HG03469 (cell line): ENCODE data around the gene SECISBP2.

ENCODE experiments used
- ATAC-seq: cut with Tn5 transposase; IDR thresholded peaks from one replicate; pipeline ENCODE4 v1.9.1; 2021; ENCODE audit warnings: mild to moderate bottlenecking, moderate library complexity, moderate number of reproducible peaks; ENCODE audit not compliant: unreplicated experiment

SECISBP2 gene

DNA sequence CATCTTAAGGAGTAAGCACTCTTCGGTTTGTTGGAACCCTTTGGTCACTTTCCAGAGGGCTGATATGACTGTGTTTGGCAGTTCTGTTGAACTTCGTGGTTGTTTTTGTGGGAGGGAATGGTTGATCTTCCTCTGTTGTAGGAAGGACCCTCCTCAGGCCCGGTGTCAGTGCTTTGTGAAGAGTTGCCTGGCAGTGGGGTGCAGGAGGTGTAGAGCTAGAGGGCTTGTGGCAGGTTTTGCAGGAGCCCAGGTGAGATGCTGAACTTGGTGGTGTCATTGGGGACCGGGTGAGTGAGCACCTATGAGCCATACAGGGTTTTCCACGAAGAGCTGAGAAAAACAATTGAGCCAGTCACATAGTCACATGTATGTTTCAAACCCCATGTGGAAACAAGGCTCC, 27.2 kb downstream of the SECISBP2 start:
- no peak for ATAC-seq

- ATAC-seq, result no peak
Measured at GRCh38 chr9:89346696-89347095, 28.4 kb downstream of the SECISBP2 start.

- ATAC-seq, result no peak
Measured at GRCh38 chr9:89347651-89348050, 29.4 kb downstream of the SECISBP2 start.

DNA sequence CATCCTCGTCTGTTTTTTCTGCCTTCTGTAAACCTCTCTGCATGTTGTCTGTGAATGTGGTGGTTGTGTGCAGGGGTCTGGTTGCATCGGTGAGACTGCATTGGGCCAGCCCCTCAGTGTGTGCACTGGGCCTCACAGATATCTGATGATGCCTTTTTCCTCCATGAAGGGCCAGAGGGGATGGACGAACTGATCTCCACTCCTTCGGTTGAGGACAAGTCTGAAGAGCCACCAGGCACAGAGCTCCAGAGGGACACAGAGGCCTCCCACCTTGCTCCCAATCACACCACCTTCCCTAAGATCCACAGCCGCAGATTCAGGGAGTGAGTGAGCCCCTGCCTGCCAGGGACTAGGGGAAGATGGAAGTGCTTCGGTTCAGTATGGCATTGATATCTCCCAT, 31.3 kb downstream of the SECISBP2 start:
- no peak for ATAC-seq

DNA sequence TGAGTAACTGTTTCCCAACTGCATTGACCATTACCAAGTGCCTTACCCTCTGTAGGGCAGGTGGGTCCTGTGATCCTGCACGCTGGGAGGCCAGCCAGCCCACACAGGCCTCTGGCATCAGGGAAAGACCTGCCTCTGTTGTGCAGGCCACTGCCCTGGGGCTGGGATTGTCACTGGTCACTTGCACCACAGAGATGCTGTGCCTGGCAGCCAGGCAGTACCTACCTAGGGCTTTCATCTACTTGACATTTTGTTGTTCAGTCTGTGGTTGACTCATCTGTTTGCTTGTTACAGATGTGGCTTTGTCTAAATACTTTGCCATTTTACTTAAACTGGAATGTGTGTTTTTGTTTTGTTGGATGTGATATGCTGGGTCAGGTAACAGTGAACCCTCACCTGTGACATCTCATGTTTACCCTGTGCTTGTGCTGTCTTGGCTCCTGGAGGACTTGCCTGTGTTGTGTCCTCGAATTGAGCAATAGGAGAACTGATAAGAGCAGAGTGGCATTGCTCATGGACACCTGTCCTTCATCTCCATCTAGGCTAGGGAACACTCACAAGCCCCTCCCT, 32.8 kb downstream of the SECISBP2 start:
- no peak for ATAC-seq

DNA sequence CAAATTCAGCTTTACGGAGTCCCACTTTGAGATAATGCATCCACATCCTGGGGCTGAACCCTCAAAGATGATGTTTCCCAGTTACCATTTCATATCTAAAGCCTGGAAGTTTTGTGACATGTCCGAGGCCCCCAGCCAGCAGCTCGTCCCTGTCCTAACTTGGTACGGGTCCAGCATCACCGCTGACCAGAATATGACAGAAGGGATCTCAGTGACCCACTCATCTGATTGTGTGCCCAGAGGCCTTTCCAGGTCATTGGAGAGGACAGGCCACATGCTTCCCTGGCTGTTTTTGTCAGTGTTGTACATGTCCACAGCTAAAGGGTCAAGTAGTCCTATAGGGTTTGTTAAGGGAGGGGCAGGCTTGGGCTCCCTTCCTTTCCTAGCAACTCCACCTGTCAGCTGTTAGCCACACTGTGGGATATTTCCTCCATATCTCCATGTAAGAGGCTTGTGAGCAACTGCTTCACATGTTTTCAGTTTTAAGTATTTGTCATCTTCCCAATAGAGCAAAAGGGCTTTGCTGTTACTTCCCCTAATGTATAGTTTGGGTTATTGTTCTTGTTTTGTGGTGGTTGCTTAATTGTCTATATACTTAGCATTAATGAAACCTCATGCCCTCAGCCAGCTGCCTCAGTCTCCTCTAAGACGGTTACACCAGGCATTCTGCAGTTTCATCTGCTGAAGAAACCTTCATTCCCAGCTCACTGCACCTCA, 33.4 kb downstream of the SECISBP2 start:
- no peak for ATAC-seq

DNA sequence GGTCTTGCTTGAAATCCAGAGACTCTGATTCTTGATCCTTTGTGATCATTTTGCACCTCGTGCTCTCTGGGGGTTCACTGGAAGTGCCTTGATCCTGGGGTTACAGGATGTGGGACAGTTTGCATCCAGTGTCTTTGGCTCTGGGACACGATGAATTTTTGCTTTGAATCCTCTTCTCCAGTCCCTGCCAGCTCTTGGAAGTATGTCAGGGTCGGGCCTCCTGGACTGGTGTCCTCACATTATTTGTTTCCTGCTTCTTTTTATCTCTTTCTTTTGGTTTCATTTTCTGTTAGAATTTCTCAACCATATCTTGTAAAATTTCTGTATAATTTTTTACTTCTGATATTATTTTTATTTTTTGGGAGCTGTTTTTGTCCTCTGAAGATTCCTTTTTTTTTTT, 34.2 kb downstream of the SECISBP2 start:
- no peak for ATAC-seq

GRCh38 chr9:89352874-89353649, 34.8 kb downstream of the SECISBP2 start:
- ATAC-seq, result no peak

DNA sequence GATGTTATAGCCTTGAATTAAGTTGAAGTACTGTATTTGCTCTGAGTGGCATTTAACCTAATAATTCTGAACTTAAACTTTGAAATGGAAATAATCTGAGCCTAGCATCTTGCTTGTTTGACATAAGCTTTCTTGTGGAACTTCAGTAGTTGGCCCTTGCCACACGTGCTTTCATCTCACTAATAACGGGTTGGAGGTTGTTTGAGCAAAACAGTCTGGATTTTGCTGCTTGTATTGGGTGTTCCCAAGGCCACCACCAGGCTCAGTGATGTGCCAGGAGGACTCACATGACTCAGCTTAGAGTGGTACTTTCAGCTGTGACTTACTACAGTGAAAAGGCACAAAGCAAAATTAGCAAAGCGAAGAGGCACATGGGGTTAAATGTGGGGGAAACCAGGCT, 35.7 kb downstream of the SECISBP2 start:
- ATAC-seq, result no peak

DNA sequence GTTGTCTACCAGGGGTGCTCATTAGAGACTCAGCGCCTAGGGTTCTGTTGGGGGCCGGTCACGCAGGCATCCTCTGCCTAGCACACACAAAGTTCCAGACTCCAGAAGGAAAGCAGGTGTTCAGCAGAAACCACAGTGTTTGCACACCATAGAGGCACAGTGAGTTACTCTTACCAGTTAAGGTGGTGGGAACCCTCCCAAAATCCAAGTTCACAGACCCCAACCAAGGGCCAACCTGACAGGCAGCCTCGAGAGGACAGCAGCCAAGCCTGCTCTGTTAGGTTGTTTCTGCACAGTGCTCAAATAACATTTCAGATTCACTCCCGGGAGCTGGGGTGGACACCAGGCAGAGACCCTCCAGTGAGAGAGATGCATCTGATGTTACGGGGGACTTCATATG, 36.2 kb downstream of the SECISBP2 start:
- no peak for ATAC-seq

- no peak for ATAC-seq
Measured at GRCh38 chr9:89356782-89357181, 38.5 kb downstream of the SECISBP2 start.

DNA sequence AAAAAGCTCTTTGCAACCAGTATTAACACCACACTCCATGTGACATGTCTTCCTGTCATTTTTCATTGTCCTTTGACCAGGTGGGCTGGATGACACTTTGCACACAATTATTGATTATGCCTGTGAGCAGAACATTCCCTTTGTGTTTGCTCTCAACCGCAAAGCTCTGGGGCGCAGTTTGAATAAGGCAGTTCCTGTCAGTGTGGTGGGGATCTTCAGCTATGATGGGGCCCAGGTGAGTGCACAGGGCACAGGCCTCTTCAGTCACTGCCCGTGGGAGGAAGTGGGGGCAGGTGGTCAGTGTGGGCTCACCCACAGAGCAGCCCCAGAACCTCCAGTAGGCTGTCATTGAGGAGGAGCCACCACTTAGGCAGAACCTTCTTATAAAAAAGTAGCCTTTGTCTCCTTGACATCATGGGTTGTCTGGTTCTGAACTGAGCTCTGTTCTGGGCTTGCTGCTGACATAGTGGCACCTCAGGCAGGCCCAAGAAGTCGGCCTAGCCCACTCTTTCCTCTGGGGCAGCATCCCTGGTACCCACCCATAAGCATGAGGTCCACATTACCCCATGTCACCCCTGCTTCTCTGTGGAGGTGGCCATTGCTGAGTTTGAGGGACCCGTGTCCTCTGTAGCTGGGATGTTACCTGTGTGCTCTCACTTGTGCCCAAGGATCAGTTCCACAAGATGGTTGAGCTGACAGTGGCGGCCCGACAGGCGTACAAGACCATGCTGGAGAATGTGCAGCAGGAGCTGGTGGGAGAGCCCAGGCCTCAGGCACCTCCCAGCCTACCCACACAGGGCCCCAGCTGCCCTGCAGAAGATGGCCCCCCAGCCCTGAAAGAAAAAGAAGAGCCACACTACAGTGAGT, 39.3 kb downstream of the SECISBP2 start:
- no peak for ATAC-seq

DNA sequence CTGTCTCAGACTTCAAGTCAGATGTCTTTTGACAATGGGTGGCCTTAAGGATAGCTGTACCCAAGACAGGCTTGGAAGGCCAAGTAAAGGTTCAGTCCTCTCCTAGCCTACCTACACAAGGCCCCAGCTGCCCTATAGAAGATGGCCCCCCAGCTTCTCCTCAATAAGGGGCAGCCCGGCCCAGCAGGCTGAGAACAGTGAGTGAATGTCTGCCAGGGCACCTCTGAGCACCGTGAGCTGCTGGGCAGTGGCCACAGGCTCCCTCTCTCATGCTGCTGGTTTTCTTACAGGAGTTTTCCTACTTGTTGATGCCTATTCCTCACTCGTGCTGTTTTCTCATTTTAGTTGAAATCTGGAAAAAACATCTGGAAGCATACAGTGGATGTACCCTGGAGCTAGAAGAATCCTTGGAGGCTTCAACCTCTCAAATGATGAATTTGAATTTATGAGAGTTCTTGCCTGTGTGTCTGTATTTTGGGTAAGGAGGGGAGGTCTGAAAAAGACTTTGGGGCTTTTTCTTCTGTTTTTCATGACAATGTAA, 40.1 kb downstream of the SECISBP2 start:
- no peak for ATAC-seq

DNA sequence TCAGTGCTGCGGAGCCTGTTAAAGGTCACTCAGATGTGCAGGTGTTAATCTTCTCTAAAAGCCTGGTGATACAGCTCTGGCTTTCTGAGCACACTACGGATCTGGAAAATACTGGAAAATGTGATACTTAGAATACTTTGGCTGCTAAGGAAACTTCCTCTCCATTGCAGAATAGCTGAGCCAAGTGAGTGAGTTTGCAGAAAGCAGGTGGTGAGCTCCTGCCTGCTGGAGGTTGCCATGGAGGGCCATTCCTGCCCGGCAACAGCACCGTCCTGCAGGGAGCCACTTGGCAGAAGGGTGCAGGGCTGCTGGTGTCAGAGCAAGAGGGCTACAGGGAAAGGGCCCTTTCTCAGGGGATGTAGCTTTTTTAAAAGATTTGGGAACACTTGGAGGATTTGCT, 40.7 kb downstream of the SECISBP2 start:
- ATAC-seq, result no peak

GRCh38 chr9:89359751-89360261, 41.5 kb downstream of the SECISBP2 start:
- no peak for ATAC-seq

DNA sequence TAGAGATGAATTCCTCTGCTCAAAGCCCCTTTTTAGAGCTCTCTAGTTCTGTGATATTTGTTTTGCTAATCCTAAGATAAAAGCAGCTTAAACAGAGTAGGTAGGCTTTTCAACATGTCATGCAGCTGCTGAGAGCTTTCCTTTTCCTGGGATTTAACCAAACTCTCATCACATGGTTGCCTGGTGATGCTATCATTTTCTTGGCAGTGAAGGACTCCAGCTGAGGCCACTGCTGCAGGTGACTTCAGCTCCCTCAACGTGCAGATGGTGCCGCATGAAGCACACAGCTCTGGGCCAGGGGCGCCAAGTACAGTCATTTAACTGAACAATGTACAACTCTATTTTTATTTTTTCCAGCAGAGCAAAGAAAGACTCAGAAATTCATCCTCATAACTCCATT, 42.2 kb downstream of the SECISBP2 start:
- no peak for ATAC-seq

GRCh38 chr9:89361031-89361430, 42.7 kb downstream of the SECISBP2 start:
- no peak for ATAC-seq

DNA sequence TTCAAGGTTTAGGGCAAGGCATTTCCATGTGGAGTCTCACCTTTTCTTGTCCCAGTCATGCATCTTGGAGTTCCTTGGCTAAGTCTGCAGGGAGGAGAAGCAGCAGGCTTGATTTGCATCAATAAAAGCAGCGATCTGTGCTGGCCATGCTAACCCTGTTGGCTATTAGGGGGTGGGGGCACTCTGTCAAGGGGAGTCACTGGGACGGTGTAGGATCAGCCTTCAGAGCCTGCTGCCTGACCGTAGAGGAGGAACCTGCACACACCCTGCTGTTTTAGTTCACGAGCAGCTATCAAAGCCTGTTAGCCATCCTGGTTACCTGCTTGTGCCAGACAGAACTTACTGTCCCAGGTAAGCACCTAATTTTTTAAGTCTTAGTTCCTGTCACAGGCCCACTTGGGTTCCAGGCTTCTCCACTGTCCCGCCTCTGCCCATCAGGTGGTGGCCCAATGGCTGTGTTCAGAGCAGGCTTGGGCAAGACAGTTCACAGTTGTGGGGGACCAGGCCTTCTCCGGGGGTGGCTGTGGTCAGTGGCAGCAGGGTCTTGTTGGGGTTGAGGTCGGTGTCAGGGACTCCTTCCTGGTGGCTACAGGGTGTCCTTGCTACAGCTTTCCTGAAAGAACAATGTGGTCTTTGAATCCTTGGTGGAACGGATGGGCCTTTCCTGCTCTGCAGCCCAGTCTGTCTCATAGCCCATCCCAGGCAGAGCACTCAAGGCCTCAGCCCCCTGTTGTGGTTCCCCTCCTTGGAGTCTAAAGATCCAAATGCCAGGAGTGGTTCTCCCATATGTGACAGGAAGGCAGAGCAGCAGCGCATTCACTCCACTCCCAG, 43.7 kb downstream of the SECISBP2 start:
- ATAC-seq, result no peak

DNA sequence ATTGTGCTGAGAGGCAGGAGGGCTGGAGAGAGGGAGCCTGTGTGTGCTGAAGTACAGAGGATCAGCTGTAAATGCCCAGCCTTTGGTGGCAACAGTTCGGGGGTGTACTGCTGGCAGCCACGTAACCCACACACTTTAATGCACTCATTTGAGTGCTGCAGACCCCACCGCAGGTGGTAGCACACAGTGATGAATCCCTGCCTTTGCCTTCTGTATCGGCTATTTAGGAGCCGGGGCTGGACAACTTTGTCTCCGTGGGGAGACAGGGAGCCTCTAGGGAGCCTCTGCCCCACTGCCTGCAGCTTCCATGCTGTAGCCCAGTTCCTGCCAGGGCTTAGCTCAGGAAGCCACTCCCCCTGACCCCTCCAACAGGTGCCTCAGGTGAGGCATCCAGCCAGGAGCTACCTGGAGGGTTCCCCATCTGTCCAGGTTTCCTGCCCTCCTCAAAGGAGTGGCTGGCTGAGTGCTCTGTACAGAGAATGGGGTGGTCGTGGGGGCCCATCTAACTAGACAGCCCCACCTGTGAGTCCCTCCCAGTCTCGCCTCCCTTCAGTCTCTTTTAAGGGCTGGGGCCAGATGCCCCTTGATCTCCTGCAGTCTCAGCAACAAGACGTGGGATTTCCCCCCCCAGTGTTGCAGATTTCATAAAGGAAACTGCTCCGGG, 44.5 kb downstream of the SECISBP2 start:
- no peak for ATAC-seq
